CMK (cell line): ENCODE results near the gene NOC2L.

Experiments used
- DNase-seq: peaks from one replicate; pipeline ENCODE4 v3.0.0-alpha.2; 2010; ENCODE audit warnings: low read depth

The NOC2L gene

DNA sequence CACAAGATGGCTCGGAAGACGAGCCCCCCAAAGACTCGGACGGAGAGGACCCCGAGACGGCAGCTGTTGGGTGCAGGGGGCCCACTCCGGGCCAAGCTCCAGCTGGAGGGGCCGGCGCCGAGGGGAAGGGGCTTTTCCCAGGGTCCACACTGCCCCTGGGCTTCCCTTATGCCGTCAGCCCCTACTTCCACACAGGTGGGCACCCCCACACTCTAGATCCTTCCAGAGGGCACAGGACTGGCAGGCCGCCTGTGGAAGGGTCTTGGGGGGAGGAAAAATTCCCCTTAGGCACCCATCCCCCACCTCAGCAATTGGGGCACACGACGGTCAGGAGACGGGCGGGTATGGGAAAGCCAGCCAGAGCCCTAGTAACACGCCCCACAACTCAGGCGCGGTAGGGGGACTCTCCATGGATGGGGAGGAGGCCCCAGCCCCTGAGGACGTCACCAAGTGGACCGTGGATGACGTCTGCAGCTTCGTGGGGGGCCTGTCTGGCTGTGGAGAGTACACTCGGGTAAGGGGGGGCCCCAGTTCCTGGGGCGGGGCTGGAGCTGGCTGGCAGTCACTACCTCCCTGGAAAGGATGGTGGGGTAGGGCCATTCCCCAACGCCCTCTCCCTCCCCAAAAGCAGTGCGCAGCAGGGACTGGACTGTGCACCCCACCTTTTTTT lies 16.1 kb downstream of the NOC2L start:
- DNase-seq = no peak

DNA sequence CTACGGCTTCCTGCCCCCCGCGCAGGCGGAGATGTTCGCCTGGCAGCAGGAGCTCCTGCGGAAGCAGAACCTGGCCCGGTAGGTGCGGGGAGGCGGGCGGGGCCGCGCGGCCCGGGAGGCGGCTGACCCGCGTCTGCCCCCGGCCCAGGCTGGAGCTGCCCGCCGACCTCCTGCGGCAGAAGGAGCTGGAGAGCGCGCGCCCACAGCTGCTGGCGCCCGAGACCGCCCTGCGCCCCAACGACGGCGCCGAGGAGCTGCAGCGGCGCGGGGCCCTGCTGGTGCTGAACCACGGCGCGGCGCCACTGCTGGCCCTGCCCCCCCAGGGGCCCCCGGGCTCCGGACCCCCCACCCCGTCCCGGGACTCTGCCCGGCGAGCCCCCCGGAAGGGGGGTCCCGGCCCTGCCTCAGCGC lies 16.6 kb downstream of the NOC2L start:
- no peak for DNase-seq

DNA sequence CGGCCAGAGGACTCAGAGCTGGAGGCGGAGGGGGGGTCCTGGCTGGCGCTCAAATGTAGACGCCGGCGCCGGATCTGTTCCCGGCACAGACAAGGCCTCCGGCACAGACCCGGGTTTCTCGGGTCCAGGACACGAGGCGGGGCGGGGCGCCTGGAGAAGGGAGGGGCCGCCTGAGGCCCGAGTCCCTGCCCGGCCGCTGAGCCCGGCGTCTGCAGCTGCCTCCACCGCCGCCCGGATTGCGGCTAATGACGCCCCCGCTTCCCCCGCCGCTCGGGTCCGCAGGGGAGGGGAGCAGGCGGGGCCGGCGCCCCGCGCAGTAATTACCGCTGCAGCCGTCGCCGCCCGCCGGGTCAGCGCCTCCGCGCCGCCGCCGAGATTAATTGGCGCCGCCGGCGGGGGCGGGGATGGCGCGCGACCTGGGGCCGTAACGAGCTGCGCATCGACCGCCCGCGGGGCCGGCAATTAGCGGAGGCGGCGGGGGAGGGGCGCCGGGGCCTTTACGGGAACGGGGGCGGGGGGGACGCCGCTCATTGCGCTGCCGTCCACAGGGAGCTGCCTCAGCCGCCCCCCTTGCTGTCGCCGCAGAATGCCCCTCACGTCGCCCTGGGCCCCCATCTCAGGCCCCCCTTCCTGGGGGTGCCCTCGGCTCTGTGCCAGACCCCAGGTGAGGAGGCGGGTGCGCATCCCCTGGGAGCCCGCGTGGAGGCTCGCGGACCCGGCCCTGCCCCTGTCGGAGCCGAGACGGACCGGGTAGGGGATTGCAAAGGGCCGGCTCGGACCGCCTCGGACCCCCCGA lies 17.3 kb downstream of the NOC2L start:
- DNase-seq = no peak

DNA sequence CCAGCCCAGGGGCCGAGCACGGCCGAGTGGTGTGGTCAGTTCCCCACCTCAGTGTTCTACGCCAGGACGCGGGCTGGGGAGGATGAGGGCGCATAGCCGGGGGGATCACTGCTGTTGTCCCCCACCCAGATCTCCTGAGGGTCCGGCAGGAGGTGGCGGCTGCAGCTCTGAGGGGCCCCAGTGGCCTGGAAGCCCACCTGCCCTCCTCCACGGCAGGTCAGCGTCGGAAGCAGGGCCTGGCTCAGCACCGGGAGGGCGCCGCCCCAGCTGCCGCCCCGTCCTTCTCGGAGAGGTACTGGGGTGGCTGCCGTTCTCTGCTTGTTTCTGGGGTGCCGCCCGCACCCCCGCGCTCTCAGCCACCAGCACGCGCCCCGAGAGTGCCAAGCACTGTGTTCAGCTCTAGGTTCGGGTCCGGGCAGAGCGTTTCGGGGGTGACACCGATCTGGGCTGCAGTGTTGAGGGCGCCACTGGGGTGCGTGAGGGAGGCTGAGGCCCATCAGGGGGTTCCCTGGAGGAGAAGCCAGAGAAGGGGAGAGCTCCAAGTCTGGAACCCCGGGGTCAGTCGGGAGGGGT lies 18.0 kb downstream of the NOC2L start:
- DNase-seq = no peak

DNA sequence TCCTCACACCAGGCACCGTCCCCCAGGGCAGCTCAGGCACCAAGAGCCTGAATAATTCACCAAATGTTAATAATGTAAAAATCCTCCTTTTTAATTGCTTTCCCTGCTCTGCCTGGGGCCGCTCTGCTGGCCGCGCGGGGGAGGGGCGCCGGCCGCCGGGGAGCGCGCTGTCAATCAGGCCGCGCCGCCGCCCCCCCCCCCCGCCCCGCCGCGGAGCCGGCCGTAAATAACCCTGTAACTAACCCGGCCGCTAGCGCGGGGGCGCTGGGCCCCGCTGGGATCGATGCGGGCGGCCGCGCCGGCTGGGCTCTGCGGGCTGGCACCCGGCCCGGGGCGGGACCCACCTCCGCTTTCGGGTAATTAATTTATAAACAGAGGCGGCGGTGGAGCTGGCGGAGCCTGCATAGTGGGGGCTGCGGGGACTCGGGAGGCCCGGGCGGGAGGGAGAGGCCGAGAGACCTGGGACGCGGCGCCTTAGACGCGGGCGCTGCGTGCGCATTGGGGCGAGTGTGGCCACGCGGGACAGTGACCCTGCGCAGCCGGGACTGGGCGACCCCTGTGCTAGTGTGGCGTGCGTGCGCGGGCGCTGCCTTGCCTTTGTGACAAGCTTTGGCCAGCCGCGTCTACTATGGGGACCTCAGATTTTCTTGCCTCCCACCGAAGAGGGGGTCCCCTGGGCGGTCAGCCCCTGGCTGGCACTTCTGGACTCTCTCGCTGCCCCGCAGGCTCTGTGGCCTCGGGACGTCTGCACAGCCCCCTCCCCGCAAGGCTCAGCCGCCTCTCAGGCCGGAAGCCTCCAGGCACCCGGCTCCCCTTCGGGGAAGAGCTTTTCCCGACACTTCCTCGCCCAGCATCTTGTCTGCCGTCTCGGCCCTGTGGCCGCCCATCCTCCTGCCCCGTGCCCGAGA lies 18.7 kb downstream of the NOC2L start:
- no peak for DNase-seq

DNA sequence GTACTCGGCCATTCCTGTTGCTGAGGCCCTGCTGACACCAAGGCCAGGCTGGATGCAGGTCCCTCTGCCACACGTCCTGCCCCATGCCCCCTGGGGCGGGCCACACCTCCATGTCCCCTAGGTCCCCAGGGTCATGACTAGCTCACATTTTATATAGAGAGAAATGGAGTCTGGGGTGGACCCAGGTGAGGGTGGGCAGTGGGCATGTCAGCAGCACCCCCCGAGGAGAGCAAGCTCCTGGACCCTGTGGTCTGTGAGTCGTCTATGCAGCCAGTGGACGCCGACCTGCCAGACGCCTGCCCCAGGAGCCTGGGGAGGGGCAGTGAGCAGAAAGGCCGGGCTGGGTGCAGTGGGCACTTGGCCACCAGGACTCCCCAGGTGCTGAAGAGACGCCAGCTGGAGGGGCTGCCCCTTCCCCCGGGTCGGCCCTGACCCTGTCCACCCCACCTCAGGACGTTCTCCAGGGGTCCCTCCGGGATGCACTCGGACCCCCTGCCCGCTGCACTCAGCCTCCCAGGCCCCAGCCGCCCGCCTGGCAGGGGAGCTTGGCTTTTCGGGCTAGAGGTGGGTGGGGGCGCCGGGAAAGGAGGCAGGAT lies 19.4 kb downstream of the NOC2L start:
- DNase-seq = no peak

DNA sequence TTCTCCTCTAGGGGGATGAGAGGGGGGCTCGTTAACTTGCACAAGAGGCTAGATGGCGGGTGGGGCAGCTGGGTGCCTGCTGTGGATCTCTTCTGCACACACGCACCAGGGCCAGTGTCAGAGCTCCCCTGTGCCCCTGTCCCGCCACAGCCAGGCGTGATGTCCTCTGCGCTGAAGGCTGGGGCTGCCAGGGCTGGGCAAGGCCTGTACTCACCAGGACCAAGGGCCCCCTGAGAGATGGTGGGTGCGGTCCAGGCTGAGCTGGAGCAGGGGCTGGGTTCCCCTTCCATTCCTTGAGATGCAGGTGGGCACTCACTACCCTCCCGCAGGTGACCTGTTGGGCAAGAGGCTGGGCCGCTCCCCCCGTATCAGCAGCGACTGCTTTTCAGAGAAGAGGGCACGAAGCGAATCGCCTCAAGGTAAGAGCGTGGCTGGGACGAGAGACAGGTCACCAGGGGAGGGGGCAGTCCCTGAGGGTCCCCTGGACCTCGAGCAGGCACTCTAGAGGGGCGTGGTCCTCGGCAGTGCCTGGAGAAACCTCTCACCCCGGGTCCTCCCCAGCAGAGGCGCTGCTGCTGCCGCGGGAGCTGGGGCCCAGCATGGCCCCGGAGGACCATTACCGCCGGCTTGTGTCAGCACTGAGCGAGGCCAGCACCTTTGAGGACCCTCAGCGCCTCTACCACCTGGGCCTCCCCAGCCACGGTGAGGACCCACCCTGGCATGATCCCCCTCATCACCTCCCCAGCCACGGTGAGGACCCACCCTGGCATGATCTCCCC lies 20.2 kb downstream of the NOC2L start:
- DNase-seq = no peak

DNA sequence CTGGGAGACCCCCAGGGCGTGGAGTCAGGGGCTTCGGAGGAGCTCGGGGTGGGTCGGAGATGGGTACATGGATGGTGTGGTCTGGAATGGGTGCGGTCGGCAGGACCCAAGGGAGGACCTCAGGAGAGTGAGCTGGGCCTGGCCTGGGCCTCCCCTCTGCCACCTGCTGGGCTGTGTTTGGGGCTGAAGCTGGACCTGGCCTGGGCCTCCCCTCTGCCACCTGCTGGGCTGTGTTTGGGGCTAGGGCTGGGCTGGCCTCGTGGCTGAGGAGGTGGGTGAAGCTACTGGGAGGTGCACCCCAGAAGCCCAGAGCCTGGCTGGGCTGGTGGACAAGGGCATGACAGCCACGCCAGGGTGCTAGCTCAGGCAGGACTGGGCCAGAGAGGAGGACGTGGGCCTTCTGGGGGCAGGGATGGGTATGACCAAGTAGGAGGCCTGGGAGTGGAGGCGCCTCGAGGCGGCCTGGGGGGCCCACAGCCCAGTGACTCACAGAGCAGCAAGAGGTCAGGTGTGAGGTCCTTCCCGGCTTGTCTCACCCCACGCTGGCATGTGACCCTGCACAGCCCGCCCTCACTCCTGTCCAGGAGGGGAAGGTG lies 20.9 kb downstream of the NOC2L start:
- DNase-seq = no peak

DNA sequence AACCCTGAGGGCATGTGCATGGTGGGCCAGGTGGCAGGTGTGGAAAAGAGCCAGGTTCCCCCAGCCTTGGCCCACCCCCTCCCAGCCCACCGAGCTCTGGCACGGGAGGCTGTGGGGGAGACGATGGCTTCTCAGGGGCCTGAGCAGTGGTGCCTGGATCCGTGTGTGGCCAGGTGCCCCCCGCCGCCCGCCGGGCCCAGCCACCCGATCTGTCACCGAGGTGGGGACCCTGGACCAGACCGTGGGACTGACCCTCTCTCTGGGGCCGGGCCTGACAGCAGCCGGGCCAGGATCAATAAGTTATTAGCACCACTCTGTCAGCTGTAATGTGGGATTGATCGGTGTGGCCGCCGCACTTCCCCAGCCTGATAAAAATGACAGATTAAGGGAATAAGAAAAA lies 21.5 kb downstream of the NOC2L start:
- DNase-seq = no peak

DNA sequence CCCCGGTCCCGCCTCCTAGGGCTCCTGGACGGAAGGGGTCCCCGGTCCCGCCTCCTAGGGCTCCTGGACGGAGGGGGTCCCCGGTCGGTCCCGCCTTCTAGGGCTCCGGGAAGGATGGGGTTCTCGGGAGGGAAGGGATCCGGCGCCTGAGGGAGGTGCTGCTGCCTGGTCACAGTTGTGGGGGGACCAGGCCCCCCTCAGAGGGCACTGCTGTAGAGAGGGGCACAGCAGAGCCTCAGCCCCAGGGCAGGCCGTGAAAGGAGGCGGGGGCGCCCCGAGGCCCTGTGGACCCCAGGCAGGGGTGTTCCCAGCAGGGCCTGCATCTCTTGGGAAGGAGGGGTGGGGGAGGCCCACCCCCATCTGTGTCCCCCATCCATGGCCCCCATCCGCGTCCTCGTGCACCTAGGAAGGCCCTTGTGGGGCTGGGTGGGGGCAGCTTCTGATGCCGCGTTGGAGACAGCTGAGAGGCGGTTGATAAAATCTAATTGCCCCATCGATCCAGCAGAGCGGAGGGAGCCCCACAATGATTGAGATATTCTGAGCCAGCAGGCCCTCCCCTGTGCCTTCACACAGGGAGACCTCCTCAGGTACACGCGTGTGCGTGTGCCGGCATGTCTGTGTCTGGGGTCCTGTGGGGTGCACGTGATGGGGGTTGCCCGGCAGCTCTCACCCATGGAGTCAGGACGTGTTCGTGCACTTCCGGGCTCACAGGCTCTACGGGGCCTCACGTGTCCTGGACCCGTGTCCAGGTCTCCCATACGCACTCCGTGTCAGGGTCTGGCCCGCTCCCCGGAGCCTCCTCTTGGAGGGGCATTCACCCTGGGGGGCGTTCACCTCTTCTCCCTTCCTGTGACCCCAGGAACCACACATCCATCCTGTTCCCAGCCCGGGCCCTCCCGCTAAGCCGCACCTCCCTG lies 22.4 kb downstream of the NOC2L start:
- no peak for DNase-seq

DNA sequence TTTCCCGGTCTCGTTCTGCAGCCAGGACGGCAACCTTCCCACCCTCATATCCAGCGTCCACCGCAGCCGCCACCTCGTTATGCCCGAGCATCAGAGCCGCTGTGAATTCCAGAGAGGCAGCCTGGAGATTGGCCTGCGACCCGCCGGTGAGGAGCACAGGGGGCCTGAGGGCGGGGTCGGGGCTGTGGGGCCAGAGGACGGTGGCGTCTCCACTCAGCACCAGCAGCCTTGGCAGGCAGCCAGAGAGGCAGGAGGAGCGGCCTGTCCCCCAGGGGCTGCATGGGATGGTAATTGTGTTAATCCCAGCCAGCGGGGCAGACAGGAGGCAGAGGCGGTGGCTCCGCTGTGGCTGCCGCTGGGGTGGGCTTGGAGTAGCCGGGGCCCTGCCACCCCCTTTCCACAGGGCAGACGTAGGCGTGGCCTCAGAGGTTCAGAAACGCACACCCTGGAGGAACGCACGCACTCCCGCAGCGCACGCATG lies 23.3 kb downstream of the NOC2L start:
- no peak for DNase-seq

DNA sequence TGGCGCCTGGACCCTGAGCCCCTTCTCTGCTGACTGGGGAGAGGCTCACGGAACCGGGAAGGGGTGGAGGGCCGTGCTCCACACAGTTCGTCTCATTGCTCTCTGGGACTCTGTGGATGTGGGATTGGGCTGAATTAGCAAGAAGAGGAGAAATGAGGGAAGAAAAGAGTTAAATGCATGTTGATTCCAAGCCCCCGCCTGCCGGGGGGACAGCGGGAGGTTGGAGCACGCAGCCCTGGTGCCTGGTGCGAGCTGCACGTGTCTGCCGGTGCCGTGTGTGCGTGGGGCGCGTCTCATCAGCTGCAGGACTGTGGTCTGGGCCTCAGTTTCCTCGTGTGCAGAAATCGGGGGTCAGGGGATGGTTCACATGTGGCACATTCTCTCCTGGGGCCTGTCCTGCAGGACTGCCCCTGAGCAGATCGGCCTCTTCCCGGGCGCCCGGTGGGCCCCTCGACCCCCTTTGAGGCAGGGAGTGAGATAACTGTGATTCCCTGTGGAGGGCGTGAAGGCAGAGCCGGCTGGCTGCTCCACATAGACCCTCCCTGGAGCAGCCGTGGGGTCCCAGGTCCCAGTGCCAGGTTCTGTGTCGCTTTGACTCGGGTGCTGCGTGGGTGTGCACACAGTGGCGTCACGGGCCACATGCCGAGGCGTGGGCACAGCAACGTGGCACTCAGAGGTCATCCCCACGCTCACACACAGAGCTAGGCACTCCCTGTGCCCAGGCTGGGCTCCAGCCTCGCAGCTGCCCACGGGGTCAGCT lies 23.9 kb downstream of the NOC2L start:
- no peak for DNase-seq

DNA sequence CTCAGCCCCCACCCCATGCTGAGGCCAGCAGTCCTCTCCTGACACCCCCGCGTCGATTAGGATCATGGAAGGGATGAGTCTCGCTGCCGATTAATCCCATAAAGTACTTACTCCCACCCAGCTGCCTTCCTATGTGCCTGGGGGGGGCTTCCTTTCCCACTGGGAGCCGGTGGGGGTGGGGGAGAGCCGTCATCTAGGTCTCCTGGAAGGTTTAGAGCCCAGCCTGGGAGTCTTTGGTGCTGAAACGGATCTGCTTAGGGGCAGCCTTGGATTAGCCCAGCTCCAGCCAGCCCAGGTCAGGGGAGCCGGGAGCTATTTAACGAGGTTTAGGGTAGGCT lies 25.5 kb downstream of the NOC2L start:
- DNase-seq = no peak

DNA sequence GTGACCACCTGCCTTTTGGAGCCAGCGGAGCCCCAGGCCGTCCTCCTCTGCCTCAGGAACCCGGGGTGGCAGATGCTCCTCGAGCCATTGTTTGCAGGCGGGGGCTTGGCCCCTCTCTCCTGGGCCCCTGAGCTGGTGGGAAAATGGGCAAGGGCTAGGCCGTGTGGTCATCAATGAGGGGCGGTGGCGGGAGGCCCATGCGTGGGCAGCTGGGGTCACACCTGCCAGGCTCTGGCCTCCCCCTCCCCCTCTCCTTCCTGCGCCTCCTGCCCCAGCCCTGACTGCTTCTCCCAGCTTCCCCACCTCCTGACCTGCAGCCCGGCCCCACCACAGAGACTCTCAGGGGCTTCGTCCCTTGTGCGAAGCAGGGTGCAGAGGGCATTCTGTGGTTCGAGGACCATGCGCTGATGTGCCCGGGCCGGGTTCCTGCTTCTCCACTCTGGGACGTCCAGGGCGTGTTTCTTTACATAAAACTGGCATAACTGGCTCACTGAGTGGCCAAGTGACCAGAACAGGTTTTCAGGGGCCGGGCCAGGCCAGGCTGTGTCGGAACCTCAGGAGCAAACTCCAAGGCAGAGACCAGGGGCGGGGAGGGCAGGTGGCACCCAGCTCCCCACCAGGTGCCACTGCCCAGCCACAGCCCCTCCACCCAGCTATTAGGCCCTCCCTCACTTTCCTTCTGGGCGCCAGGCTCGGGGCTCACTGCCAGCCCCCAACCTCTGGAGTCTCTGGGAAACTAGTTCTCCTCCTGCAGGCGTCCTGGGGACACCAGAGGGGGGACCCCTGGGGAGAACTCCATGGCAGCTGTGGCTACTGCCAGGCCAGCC lies 26.1 kb downstream of the NOC2L start:
- DNase-seq = no peak

DNA sequence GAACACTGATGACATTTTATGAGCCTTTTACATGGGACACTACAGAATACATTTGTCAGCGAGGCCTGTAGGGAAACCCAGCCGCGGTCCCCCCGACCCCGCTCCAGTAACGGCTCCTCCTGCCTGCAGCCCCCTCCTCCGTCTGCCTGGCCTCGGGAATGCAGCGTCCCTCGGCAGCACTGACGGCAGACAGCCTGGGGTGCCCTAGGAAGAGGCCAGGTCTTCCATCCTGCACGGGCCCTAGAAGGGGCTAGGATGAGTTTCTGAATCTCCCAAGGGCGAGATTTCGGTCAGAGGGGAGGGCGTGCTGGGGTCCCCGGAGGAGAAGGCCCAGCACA lies 26.9 kb downstream of the NOC2L start:
- DNase-seq = no peak

DNA sequence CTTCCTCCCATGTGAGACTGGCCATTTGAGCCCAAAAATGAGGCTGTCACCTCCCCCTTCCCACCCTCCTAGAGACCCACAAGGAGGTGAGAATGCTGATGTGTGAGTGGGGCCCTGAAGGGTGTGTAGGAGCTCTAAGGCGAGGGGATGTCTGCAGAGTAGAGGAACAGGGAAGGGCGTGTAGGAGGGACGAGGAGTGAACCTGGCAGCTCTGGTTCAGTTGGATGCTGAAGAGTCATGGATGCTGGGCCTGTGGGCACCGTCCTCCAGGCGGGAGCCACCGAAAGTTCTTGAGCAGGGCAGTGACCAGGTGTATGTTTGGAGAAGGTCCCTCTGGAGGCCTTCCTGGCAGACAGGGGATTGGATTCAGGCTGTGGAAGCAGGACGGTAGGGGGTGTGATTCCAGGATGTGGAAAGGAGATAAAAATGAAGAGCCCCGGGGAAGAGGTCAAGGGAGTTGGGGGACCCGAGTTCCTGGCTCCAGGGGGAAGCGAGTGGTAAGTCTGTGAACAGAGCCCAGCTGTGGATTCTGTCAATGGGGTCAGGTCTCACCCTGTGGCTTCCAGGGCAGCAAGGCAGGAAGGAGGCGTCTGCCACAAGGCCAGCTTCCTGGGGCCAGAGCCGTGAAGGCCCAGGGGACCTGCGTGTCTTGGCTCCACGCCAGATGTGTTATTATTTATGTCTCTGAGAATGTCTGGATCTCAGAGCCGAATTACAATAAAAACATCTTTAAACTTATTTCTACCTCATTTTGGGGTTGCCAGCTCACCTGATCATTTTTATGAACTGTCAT lies 27.5 kb downstream of the NOC2L start:
- DNase-seq = no peak

DNA sequence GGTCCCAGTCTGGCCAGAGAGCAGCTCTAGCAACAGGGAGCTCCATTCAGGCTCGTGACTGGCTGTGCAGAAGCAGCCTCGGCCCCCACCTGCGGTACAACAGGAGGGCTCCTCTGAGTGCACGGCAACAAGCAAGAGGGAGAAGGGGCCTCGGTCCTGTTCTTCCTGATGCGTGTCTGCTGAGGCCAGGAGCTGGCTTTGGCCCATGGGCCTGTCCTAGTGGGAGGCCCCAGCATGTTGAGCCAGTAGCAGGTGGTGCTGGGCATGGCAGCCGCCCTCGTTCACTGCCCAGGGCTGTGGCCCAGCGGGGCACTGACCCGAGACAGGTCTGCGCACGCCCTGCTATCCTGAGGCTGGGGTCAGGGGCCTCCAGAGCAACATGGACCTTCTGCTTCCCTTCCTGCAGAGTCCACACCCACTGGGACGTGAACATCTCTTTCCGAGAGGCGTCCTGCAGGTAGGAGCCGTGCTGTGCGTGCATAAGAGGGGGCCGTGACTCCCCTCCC lies 28.4 kb downstream of the NOC2L start:
- no peak for DNase-seq
